ENCODE measurements around the gene SIPA1.

SIPA1 gene

GRCh38 chr11:65609665-65610064 lies 28.2 kb upstream of the SIPA1 start:
- no peak for DNase-seq

DNA sequence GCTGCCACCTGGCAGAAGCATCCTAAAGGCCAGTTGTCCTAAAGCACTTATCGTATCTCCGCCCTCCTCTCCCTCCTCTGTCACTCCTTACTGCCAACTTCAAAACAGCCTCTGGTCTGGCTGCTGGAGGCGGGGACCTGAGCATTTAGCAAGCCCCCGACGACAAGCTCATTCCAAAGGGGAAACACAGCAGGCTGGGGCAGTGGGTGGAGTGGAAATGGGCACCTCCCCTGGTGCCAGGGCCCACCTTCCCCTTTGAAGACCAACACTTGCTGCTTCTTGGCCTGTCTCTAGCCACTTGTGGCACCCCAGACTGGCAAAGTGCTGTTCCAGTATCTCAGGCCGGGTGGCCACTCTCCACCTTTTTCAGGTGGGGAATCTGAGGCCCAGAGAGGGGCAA lies 27.5 kb upstream of the SIPA1 start:
- DNase-seq, result no peak

DNA sequence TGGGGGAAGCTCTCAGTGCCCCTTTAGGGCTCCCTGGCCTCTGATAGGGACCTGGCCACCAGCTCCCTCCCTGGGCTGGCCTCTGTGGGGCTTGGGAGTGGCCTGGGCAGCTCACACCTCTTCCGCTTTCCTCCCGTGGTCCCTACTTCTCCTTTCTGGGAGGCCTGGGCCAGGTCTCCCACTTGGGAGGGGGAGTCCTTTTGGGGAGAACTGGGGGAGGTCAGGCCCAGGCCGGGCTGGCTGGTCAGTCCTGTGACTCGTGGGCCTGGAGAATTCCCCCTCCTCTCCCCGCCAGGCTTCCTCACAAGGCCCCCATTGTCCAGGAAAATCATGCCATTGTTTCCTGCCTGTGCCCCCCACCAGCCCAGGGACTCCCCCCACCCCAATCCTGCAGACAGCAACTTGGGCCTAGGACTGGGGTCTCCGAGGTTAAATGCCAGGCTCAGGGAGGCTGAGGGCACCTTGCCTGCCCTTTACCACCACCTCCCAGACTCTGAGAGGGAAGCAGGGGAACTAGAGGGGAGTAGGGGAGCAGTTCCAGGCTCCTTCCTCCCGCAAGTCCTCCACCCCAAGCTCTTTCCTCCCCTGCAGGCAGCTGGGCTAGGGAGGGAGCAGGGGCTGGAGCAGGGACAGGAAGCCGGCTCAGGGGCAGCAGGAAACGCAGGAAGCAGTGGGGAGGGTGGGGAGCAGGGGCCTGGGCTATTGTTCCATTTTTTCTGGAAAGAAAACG lies 26.7 kb upstream of the SIPA1 start:
- DNase-seq, result no peak

DNA sequence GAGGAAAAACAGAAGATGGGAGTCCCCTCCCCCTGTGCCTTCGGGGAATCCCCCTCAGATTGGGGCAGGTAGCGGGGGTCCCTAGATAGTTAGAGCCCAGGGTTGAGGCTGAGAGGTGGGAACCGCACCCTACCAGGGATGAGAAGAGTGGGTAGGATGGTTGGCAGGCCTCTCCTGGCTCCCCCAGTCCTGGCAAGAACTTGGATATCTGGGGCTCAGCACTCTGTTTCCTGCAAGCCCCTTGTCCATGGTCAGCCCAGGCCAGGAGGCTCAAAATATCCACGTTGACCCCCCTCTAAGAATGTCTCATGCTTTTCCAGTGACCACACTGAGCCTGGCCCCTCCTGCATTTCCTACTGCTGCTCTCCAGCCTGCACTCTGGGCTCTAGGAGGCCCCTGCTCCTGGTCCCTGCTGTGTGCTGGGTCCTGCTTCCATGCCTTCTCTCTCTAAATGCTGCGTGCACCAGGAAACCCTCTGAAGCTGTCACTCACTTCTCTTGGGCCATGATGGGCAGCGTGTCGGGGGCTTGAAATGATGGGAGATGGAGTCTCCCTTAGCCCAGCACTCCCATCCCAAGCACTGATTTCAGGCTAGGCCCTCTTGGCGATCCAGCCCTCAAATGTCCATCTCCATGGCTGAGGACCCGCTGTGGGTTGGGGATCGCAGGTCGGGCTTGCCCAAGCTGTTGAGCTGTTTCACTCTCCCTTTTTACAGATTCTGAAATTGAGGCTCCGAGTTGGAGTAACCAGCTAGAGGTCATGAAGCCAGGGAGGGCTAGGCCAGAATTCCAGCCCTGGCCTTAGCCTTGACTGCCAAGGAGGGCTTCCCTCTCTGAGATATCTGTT lies 25.9 kb upstream of the SIPA1 start:
- DNase-seq, result no peak

GRCh38 chr11:65612691-65613090 lies 25.2 kb upstream of the SIPA1 start:
- DNase-seq, result no peak

DNA sequence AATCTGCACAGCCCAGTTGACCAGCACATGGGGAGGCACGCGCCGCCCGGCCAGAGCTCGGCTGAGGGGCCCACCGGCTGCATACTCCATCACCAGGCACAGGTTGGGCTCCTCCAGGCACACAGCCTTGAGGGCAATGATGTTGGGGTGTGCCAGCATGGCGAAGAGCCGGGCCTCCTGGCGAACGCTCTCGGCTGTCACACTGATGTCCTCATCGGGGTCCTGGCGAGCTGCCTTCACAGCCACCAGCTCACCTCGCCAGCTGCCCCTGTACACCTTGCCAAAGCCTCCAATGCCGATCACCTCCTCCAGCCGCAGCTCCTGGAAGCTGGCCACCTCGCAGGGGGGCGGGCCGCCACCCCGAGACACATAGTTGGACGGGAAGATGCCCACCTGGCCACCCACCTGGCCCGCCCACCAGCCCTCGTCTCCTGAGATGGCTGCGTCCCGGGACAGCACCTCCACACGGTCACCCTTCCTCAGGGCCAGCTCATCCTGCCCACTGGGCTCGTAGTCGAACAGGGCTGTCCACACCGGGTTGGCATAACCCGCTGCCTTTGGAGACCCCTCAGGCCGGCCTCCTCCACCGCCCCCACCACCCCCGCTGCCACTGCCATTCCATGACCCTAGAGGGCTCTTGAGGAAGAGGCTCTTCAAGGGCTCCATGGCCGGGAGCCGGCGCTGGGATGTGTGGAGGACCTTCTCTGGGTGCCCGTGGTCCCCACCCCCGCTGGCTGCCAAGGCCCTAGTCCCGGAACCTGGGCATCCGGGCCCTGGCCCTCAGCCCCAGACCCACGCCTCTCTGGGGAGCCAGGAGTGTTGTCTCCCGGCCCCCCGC lies 24.6 kb upstream of the SIPA1 start:
- DNase-seq, result no peak

- DNase-seq, result peak; percentile 100
These were observed 22.5 kb upstream of the SIPA1 start, which contains the start of gene PCNX3 for GRCh38 chr11:65615229-65615949. PCNX3 (plus strand) TSS chr11:65615776; CDS start chr11:65616312, 536 bp downstream.

DNA sequence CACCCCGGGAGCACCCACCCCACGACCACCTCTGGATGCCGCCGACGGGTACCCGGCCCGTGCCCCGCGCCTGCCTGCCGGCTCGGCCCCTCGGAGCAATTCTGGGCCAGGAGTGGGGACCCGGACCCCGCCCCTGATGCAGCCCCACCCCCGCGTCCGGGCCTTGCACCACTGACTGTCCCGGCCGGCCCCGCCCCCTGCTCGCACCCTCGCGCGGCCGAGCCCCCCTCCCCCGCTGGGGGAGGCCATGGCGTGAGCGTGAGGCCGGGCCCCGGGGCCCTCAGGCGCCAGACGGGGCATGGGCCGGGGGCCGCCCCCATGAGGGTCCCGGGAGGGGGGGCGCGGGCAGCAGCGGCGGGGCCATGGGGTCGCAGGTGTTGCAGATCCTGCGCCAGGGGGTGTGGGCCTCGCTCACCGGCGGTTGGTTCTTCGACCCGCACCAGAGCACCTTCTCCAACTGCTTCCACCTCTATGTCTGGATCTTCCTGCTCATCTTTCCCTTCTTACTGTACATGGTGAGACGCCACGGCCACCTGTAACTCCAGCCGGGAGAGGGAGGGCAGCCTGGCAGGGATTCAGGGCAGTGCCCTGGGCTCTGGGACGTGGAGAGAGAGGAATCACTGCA lies 21.8 kb upstream of the SIPA1 start:
- no peak for DNase-seq

- DNase-seq, result no peak
These were observed 21.3 kb upstream of the SIPA1 start for GRCh38 chr11:65616575-65617001.

DNA sequence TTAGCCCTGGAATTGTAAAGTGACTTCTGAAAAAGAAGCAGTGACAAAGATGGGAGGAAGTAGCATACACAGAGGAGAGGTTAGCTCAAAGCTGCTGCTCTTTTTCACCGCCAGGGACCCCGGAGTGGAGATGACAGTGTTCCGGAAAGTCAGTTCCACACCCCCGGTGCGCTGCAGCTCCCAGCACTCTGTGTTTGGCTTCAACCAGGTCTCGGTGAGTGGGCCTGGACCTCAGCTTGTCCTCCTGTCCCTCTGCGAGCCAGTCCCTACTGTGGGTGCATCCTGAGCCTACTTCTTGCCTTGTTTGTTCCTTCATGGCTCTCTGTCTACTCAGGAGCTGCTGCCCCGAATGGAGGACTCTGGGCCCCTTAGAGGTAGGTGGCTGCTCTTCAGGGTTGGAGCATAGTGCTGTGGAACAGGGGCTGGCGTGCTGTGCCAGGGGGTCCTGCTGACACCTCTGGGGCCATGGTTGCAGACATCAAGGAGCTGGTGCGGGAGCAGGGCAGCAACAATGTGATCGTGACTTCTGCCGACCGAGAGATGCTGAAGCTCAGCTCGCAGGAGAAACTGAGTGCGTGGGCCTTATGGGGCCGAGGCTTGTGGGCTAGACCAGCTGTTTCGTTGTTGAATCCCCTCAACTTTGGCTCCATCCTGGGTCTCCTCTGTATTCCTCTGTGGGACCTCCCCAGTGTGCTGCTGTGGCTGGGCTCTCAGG lies 20.6 kb upstream of the SIPA1 start:
- no peak for DNase-seq

DNA sequence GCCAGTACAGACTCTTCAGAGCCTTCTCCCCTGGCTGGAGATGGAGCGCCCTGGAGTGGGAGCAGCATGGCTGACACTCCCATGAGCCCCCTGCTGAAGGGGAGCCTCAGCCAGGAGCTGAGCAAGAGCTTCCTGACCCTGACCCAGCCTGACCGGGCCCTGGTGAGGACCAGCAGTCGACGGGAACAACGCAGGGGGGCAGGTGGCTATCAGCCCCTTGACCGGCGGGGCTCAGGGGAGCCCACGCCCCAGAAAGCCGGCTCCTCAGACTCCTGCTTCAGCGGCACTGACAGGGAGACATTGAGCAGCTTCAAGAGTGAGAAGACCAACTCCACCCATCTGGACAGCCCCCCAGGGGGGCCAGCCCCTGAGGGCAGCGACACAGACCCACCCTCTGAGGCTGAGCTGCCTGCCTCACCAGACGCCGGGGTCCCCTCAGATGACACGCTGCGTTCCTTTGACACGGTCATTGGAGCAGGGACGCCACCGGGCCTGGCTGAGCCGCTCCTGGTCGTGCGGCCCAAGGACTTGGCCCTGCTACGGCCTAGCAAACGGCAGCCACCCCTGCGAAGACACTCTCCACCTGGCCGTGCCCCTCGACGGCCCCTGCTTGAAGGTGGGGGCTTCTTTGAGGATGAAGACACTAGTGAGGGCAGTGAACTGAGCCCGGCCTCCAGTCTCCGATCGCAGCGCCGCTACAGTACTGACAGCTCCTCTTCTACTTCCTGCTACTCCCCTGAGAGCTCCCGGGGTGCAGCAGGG lies 19.7 kb upstream of the SIPA1 start:
- no peak for DNase-seq

DNA sequence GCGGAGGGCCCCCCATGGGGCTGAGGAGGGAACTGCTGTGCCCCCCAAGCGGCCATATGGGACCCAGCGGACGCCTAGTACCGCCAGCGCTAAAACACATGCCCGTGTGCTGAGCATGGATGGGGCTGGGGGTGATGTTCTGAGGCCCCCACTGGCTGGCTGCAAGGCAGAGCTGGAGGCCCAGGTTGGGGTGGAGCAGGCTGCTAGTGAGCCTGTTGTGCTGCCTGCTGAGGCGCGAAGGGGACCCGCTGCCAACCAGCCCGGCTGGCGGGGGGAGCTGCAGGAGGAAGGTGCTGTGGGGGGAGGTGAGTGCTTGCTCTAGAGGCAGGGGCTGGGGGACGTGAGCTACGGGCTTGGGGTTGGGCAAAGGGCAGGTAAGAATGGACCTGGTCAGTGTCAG lies 19.1 kb upstream of the SIPA1 start:
- DNase-seq, result no peak

DNA sequence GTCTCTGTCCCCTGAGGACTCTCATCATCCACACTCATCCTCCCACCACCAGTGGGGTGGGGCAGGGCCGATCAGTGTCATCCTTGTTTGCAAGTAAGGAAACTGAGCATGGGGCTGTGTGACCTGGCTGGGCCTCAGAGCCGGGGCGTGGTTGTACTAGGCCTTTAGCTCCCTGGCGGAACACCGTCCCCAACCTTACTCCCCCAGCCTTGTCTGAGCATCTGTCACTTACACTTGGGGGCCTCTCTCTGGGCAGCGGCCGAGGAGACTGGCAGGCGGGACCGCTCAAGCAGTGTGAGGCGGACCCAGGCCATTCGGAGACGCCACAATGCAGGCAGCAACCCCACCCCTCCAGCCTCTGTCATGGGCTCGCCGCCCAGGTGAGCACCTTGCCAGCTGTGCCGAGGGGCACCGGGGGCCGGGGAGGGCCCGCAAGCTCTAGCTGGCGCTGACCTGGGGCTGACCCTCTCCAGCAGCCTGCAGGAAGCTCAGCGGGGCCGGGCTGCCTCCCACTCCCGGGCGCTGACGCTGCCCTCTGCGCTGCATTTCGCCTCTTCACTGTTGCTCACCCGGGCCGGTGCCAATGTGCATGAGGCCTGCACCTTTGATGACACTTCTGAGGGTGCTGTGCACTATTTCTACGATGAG lies 18.5 kb upstream of the SIPA1 start:
- no peak for DNase-seq

DNA sequence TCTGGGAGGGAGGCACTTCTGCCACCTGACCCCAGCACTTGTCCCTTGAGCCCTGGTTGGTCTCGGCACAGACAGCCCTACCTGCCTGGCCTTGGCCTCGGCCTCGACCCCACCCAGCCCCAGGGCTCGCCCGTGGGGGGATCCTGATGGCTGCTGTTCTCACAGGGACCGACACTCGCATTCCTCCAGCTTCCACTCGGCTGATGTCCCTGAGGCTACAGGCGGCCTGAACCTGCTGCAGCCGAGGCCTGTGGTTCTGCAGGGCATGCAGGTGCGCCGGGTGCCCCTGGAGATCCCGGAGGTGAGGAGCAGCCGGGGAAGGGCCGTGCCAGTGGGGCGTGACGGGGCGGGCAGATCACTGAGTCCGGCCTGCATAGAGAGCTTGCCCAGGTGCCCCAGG lies 17.2 kb upstream of the SIPA1 start:
- no peak for DNase-seq

GRCh38 chr11:65621460-65621859 lies 16.4 kb upstream of the SIPA1 start:
- DNase-seq, result no peak

GRCh38 chr11:65622011-65622410 lies 15.9 kb upstream of the SIPA1 start:
- DNase-seq, result no peak

DNA sequence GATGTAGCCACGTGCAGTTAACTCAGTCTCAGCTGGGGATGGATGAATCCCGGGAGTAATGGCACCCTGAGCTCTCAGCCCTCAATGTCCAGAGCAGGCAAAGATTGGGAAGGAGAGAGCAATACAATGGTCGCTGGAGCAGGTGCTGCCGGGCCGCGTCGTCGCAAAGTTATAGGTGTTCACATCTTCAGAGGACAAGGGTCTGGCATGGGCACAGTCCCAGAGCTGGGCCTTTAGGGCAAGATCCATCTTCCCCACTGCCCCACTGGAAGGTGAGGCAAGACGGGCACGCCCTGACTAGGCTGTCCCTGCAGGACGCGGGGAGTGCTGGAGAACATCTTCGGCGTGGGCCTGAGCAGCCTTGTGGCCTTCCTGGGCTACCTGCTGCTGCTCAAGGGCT lies 14.7 kb upstream of the SIPA1 start:
- no peak for DNase-seq

DNA sequence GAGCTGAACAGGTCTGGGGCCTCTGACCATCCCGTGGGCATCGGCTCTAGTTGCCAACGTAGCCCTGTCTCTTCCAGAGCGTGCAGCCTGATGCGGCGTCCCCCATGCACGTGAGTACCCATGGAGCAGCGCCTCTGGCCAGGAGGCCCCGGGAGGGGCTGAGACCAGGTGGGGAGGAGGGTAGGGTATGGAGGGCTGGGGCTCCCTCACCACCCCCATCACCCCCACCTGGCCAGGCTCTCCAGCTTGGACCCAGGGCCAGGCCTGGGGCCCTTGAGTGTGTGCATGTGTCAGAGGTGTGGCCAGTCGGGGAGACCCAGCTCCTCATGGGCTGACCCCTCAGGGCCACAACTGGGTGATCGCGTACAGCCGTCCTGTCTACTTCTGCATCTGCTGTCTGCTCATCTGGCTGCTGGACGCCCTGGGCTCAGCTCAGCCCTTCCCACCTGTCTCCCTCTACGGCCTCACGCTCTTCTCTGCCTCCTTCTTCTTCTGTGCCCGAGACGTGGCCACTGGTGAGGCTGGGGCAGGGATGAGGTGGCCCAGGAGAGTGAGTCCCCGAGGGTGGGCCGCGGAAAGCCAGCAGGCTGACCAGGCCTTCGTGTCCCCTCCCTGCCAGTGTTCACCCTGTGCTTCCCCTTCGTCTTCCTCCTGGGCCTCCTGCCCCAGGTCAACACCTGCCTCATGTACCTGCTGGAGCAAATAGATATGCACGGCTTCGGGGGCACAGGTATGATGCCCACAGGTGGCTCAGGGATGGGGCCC lies 13.9 kb upstream of the SIPA1 start:
- no peak for DNase-seq

GRCh38 chr11:65624931-65625627 lies 12.8 kb upstream of the SIPA1 start:
- no peak for DNase-seq
